Fibroblast of pulmonary artery (primary cell): ENCODE measurements around the gene PRRC2B.
"Not testable (repeated sequence)": the region's sequence is repeated elsewhere in the genome, so short reads cannot be mapped to it uniquely, and the experiment has no call there.

Experiments used
- DNase-seq: peaks from one replicate; pipeline ENCODE4 v3.0.0-alpha.2; 2010; ENCODE audit warnings: low read depth
- H3K4me3 ChIP-seq: replicated peaks from 2 replicates; pipeline ENCODE4 v1.5.1; 2011; ENCODE audit warnings: low read depth, mild to moderate bottlenecking, control low read depth, low read length, moderate library complexity
- CTCF ChIP-seq: IDR thresholded peaks from 2 replicates; pipeline ENCODE4 v1.5.1; 2011; ENCODE audit warnings: mild to moderate bottlenecking, control low read depth, low read length, inconsistent platforms; ENCODE audit errors: missing control alignments

The PRRC2B gene

GRCh38 chr9:131349881-131350563 is 43.9 kb upstream of the PRRC2B start:
- peak overlapping the region; percentile 46 for H3K4me3 ChIP-seq
- DNase-seq, result peak; percentile 87
- TF ChIP-seq CTCF, result peak; percentile 86

- peak; percentile 20 for DNase-seq
- H3K4me3 ChIP-seq, result not testable (repeated sequence)
These were observed 37.4 kb upstream of the PRRC2B start for GRCh38 chr9:131356479-131356878.

GRCh38 chr9:131358556-131358955 is 35.3 kb upstream of the PRRC2B start:
- no peak overlapping the region for H3K4me3 ChIP-seq
- no peak for DNase-seq
- no peak for TF ChIP-seq CTCF

- no peak for DNase-seq
- H3K4me3 ChIP-seq, result no peak overlapping the region
- TF ChIP-seq CTCF, result no peak
These were observed 32.6 kb upstream of the PRRC2B start for GRCh38 chr9:131361202-131361833.

GRCh38 chr9:131365546-131365945 is 28.3 kb upstream of the PRRC2B start:
- no peak overlapping the region for H3K4me3 ChIP-seq
- no peak for TF ChIP-seq CTCF
- no peak for DNase-seq

GRCh38 chr9:131366761-131367401 is 27.0 kb upstream of the PRRC2B start:
- DNase-seq, result peak; percentile 79
- no peak overlapping the region for H3K4me3 ChIP-seq
- peak; percentile 57 for TF ChIP-seq CTCF

- no peak for DNase-seq
- no peak for TF ChIP-seq CTCF
- H3K4me3 ChIP-seq, result no peak overlapping the region
These were observed 26.4 kb upstream of the PRRC2B start for GRCh38 chr9:131367450-131367849.
